ENCODE measurements around the gene USP47.

DNA sequence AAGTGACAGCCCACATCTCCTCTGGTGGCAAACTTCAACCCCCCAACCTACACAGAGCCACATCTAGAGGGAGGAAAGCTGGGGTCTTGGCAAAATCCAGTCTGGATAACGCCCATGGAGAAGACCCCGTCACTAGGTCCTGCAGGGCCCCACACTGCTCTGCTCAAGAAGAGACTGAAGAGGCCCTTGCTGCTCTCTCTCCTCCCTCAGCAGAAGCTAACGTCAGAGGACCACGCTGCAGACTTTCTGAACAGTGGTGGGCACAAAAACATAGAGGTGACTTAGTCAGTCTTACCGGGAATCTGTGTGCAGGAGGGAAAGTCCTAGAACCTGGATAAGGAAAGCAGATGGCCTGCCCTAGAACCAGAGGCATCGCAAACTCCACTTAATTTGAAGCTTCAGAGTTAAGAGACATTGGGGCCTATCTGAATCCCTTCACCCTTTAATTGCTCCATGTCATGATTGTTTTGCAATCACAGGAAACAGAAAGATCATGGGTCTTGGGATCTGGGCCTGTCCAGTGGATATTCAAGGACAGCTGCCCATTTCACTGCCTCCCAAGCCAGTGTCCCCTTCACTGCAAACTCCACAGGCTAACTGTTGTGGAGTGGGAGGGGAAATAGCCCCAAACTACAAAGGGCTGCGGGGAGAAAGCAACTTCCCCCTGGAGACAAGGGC, 164.9 kb downstream of the USP47 start:
- TF ChIP-seq CC2D1A (IDR thresholded peaks at IDR 0.05) (no peak), CHD2 (IDR thresholded peaks at IDR 0.05; ENCODE audit: low read depth, low read length) (no peak), SAP30 (IDR thresholded peaks at IDR 0.05; ENCODE audit: borderline replicate concordance, insufficient read depth, low read depth, low read length, poor library complexity, severe bottlenecking) (no peak), CREM (IDR thresholded peaks at IDR 0.05; ENCODE audit: low read depth) (no peak), ZNF263 (CRISPR knock-in tag; IDR thresholded peaks at IDR 0.05; ENCODE audit: borderline replicate concordance) (no peak)
- TF ChIP-seq, protein P1, sequence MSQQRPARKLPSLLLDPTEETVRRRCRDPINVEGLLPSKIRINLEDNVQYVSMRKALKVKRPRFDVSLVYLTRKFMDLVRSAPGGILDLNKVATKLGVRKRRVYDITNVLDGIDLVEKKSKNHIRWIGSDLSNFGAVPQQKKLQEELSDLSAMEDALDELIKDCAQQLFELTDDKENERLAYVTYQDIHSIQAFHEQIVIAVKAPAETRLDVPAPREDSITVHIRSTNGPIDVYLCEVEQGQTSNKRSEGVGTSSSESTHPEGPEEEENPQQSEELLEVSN (IDR thresholded peaks at IDR 0.05; ENCODE audit: borderline replicate concordance in 1 of 2, extremely low read depth in 1 of 2, insufficient read depth in 1 of 2, insufficient read length in 1 of 2, low read depth in 1 of 2, low read length in 1 of 2, poor library complexity in 1 of 2, severe bottlenecking in 1 of 2) = no peak
